Chondrocyte (in vitro differentiated cells): Measurements from ENCODE around the gene MRPL42. TPM values are rescaled to one million over a fixed set of nuclear protein-coding genes. Genes with fewer than 3 reads are reported as not detected.

Experiments
- DNase-seq: peaks from one replicate; pipeline ENCODE4 v3.0.0; 2021; ENCODE audit warnings: mixed read lengths, low spot score
- H3K27ac Mint-ChIP-seq: one replicate; pipeline ENCODE4 v1.8.0; 2021; ENCODE audit warnings: mild to moderate bottlenecking, moderate library complexity, mixed read lengths; ENCODE audit not compliant: unreplicated experiment
- H3K27me3 Mint-ChIP-seq: 2 replicates; pipeline ENCODE4 v1.8.0; 2021; ENCODE audit warnings: low read depth, mixed read lengths
- H3K36me3 Mint-ChIP-seq: 2 replicates; pipeline ENCODE4 v1.8.0; 2021; ENCODE audit warnings: low read depth, mixed read lengths
- H3K4me1 Mint-ChIP-seq: 2 replicates; pipeline ENCODE4 v1.8.0; 2021; ENCODE audit warnings: low read depth, mild to moderate bottlenecking, mixed read lengths
- H3K4me3 Mint-ChIP-seq: one replicate; pipeline ENCODE4 v1.8.0; 2021; ENCODE audit warnings: mild to moderate bottlenecking, moderate library complexity, mixed read lengths; ENCODE audit not compliant: unreplicated experiment
- H3K9me3 Mint-ChIP-seq: 2 replicates; pipeline ENCODE4 v1.8.0; 2021; ENCODE audit warnings: low read depth, mixed read lengths
- total RNA-seq: library from RNA; stranded (reverse); gene quantifications from 3 replicates; pipeline ENCODE4 v1.2.1, GENCODE V29; 2021
- TF ChIP-seq, protein P1 (sequence below): fragments of 200-600 bp; sonication (generic); IDR thresholded peaks from 2 replicates; pipeline ENCODE4 v1.5.0; 2021; ENCODE audit warnings: antibody characterized with exemption, mild to moderate bottlenecking, moderate library complexity

Gene MRPL42
- total RNA-seq, 1 donor from 2014 or later, result 41.4 TPM

DNA sequence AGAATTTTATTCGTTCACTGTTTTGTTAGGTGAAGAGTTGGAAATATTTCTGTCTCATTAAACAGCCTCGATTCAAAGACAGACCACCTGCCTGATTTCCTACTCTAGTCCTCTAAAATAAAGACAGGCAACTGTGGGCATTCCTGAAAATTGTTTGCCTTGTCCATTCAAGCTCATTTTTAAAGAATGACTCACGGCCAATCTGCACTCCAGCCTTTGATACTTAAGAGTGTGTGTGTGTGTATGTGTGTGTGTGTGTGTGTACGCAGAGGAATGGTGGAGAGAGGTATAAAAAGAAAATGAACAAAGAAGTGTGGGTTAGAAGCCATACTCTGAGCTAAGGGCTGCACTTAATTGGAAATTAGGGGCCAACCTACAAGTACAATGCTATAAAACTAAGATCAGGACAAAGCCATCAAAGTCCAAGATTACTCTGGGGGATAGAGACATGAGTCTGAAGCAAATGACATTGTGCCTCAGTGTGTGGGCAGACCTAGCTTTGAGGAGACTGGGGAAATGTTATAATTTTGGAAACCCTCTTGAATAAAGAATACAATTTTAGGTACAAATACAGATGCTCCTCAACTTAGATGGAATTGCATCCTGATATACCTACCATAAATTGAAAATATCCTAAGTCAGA lies 59.6 kb downstream of the MRPL42 start:
- H3K27me3 Mint-ChIP-seq, result no peaks in the 10 kb centered on the region
- DNase-seq, result no peak
- no peak overlapping the region for H3K27ac Mint-ChIP-seq
- H3K4me3 Mint-ChIP-seq, result no peak overlapping the region
- peaks cover 16% of the 10 kb centered on the region for H3K4me1 Mint-ChIP-seq
- TF ChIP-seq, protein P1, sequence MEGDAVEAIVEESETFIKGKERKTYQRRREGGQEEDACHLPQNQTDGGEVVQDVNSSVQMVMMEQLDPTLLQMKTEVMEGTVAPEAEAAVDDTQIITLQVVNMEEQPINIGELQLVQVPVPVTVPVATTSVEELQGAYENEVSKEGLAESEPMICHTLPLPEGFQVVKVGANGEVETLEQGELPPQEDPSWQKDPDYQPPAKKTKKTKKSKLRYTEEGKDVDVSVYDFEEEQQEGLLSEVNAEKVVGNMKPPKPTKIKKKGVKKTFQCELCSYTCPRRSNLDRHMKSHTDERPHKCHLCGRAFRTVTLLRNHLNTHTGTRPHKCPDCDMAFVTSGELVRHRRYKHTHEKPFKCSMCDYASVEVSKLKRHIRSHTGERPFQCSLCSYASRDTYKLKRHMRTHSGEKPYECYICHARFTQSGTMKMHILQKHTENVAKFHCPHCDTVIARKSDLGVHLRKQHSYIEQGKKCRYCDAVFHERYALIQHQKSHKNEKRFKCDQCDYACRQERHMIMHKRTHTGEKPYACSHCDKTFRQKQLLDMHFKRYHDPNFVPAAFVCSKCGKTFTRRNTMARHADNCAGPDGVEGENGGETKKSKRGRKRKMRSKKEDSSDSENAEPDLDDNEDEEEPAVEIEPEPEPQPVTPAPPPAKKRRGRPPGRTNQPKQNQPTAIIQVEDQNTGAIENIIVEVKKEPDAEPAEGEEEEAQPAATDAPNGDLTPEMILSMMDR, result no peak
- no peaks in the 10 kb centered on the region for H3K9me3 Mint-ChIP-seq
- H3K36me3 Mint-ChIP-seq, result no peaks in the 10 kb centered on the region

DNA sequence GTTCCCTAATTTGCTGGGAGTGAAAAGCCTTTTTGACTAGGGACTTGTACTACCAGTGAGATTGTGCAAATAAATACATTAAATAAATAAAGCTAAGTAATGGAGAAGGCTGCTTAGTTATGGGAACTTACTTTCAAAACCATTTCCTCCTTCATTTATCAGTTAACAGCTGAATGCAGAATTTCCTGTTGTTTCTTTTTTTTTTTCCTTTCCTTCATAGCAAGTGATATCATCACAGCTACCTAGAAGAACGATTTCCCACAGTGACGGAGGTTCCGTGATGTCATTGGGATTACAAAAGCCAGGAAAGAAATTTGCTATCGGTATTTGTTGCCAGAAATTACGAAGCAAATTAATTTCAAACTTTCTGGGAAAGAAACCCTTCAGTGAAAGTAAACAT lies 63.0 kb downstream of the MRPL42 start:
- no peaks in the 10 kb centered on the region for H3K27me3 Mint-ChIP-seq
- H3K27ac Mint-ChIP-seq, result no peak overlapping the region
- H3K4me1 Mint-ChIP-seq, result peaks cover 16% of the 10 kb centered on the region
- no peaks in the 10 kb centered on the region for H3K9me3 Mint-ChIP-seq
- H3K4me3 Mint-ChIP-seq, result no peak overlapping the region
- no peaks in the 10 kb centered on the region for H3K36me3 Mint-ChIP-seq
- DNase-seq, result no peak
- TF ChIP-seq, protein P1, result no peak

DNA sequence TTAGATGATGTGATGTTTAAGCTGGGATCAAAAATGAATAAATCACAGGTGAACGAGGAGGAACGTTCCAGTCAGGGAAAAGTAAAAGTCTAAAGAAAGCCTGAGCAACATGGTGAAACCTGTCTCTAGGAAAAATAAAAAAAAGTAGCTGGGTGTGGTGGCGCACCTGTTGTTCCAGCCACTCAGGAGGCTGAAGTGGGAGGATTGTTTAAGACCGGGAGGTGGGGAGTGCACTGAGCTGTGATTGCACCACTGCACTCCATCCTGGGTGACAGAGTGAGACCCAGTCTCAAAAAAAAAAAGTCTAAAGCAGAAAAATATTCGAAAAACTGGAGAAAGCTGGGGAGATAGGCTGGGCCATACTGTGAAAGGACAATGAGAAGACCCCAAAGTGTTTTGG lies 66.0 kb downstream of the MRPL42 start:
- no peak for DNase-seq
- TF ChIP-seq, protein P1, result no peak
- Mint-ChIP-seq H3K4me3 (no peak overlapping the region), H3K36me3 (no peaks in the 10 kb centered on the region), H3K27ac (no peak overlapping the region), H3K9me3 (no peaks in the 10 kb centered on the region), H3K27me3 (no peaks in the 10 kb centered on the region), H3K4me1 (peaks cover 12% of the 10 kb centered on the region)

DNA sequence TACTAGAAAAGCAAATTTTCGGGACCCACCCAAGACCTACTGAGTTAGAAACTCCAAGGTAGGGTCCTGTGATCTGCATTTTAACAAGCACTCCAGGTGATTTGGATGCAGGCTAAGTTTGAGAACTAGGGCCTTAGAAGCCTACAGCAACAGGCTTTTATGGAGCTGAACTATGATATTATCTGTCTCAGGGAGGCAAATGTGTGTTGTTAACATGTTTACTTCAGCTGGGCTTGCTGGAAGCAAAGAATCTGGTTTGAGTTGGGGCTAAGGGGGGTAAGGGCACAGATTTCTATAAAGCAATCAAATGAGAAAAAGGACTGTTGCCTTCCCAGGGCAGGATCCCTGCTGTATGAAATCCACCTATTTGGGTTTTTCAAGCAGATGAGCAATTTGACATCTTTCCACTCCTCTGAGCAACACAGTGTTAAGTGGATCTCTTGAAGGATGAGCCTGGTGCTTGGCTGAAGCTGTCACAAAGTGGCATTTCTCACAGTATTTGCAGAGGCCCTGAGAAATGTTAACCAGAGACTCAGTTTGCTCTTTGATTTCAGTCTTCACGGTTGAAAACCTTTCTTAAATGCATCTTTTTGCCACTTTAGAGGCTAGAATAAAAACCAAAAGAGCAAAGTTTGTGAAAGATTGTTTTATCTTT lies 68.9 kb downstream of the MRPL42 start:
- H3K4me1 Mint-ChIP-seq, result peaks cover 22% of the 10 kb centered on the region
- no peaks in the 10 kb centered on the region for H3K9me3 Mint-ChIP-seq
- H3K4me3 Mint-ChIP-seq, result no peak overlapping the region
- peak overlapping the region; percentile 67 for H3K27ac Mint-ChIP-seq
- H3K36me3 Mint-ChIP-seq, result no peaks in the 10 kb centered on the region
- no peaks in the 10 kb centered on the region for H3K27me3 Mint-ChIP-seq
- TF ChIP-seq, protein P1, result no peak
- DNase-seq, result no peak

DNA sequence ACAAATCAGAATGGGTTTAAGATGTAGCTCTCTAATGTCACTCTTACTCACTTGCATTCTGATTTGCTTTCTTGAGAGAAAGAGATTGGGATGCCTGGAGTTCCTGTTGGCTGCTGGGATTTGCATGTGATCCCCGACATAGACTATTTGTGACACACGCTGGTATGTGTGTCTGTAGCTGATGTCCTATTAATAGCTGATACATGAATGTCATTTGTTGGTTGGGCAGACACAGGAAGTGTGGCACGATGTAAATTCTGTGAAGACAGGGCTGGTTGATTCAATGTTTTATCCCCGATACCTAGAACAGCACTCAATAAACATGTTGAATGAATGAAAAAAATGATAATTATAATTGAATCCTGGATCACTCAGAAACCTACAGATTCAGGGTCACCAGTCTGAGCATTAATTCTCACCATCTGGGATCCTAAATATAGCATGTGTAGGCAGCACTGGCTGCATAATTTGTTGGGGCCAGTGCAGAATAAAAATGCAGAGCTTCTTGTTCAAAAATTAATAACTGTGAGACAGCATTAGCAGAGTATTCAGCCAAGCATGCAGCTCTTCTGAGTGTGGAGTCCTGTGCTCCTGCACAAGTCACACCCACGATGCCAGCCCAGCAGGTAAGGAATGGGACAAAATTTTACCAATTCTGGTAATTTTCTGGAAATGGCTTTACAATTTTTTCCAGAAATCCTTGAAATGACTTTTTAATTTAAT lies 69.6 kb downstream of the MRPL42 start:
- TF ChIP-seq, protein P1, result no peak
- no peak overlapping the region for H3K4me3 Mint-ChIP-seq
- no peak for DNase-seq
- no peaks in the 10 kb centered on the region for H3K36me3 Mint-ChIP-seq
- H3K4me1 Mint-ChIP-seq, result peaks cover 26% of the 10 kb centered on the region
- no peaks in the 10 kb centered on the region for H3K9me3 Mint-ChIP-seq
- H3K27ac Mint-ChIP-seq, result peak overlapping the region; percentile 3
- H3K27me3 Mint-ChIP-seq, result no peaks in the 10 kb centered on the region
